Urinary bladder (tissue), 4 donors: ENCODE results near the gene YIPF3. TPM values are rescaled to one million over a fixed set of nuclear protein-coding genes. Genes with fewer than 3 reads are reported as not detected.
A peak's percentile ranks its signal among the peaks of the same experiment; 100 is the strongest.
"Not testable (repeated sequence)": the region's sequence is repeated elsewhere in the genome, so short reads cannot be mapped to it uniquely, and the experiment has no call there.

ENCODE experiments used
- DNase-seq: peaks from one replicate; pipeline ENCODE4 v3.0.0-alpha.2; 2015; ENCODE audit errors: extremely low spot score
- H3K27ac ChIP-seq: one replicate; pipeline ENCODE4 v1.5.1; 2013; ENCODE audit warnings: low read depth, mild to moderate bottlenecking, moderate library complexity
- H3K36me3 ChIP-seq: one replicate; pipeline ENCODE4 v1.6.1; 2013; ENCODE audit warnings: mild to moderate bottlenecking, moderate library complexity; ENCODE audit not compliant: insufficient read depth
- H3K4me1 ChIP-seq: one replicate; pipeline ENCODE4 v1.6.1; 2013; ENCODE audit warnings: mild to moderate bottlenecking, moderate library complexity; ENCODE audit not compliant: insufficient read depth
- H3K4me3 ChIP-seq: one replicate; pipeline ENCODE4 v1.5.1; 2013; ENCODE audit warnings: low read depth, low read length
- WGBS: extraction: QIAGEN DNeasy Blood & Tissue Kit; methylation state at CpG from one replicate; pipeline ENCODE4 v1.1.7; 2013; 5-methylcytosine and 5-hydroxymethylcytosine counted together
- polyA plus RNA-seq: library from polyadenylated mRNA; stranded (reverse); fragments of 200-250 nt; gene quantifications from one replicate; pipeline ENCODE4 v1.2.3, GENCODE V29; 2013
- total RNA-seq: library from RNA; depleted of rRNA; stranded (reverse); fragments of >200 nt; gene quantifications from one replicate; pipeline ENCODE4 v1.2.3, GENCODE V29; 2014
- donor health status: healthy with polysubstance abuse.
- donor health status: healthy.

The YIPF3 gene
- total and polyA plus RNA-seq, 2 donors, result 54.9 to 118 TPM

DNA sequence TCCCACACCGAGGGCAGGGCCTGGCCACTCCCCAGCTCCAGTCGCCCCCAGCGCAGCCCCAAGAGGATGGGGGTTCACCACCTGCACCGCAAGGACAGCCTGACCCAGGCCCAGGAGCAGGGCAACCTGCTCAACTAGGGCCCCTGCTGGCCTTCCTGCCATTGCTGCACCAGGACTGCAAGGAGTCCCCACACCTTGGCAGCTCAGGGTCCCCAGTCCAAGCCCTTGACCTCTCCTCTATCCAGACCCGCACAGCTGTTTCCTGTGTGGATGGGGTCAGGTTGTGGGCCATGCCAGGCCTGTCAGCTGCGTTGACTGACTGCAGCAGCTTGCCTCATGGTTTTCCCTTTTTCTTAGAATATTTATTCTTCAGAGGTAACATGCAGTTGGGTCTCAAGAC, 11.0 kb downstream of the YIPF3 start:
- Histone ChIP-seq H3K27ac (no peak overlapping the region), H3K4me1 (peaks cover 2% of the 10 kb centered on the region), H3K4me3 (no peak overlapping the region), H3K36me3 (peaks cover 5% of the 10 kb centered on the region)
- 76% methylated on average over 6 of the region's 6 CpGs for WGBS
- no peak for DNase-seq

GRCh38 chr6:43504756-43505593, 11.8 kb downstream of the YIPF3 start:
- no peak overlapping the region for H3K27ac ChIP-seq
- no peak overlapping the region for H3K4me3 ChIP-seq
- peaks cover 2% of the 10 kb centered on the region for H3K4me1 ChIP-seq
- peaks cover 5% of the 10 kb centered on the region for H3K36me3 ChIP-seq
- 92% methylated on average over 26 of the region's 26 CpGs for WGBS
- DNase-seq, result no peak

DNA sequence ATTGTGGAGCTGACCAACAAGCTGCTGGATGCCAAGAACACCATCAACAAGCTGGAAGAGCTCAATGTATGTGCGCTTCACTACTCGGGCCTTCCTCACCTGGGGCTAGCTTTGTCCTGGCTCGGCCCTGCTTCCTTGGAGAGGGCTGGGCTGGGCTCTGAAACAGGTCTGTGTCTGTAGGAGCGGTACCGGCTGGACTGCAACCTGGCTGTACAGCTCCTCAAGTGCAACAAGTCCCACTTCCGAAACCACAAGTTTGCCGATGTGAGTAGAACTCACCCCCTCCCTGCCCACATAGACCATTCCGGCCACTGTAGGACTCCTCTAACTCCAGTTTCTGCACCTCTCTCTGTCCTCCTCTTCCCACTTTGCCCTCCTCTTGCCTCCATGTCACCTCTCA, 13.3 kb downstream of the YIPF3 start:
- WGBS, result 91% methylated on average over 8 of the region's 8 CpGs
- H3K36me3 ChIP-seq, result peaks cover 5% of the 10 kb centered on the region
- H3K4me3 ChIP-seq, result no peak overlapping the region
- no peak for DNase-seq
- no peaks in the 10 kb centered on the region for H3K4me1 ChIP-seq
- H3K27ac ChIP-seq, result no peak overlapping the region

- Histone ChIP-seq H3K4me1 (no peaks in the 10 kb centered on the region), H3K36me3 (peaks cover 5% of the 10 kb centered on the region), H3K4me3 (no peak overlapping the region), H3K27ac (no peak overlapping the region)
- DNase-seq, result no peak
- 84% methylated on average over 4 of the region's 4 CpGs for WGBS
Measured at GRCh38 chr6:43502666-43503065, 14.1 kb downstream of the YIPF3 start.

- whole genome bisulfite sequencing, result 96% methylated on average over 3 of the region's 3 CpGs
- H3K36me3 ChIP-seq, result peaks cover 5% of the 10 kb centered on the region
- no peak for DNase-seq
Measured at GRCh38 chr6:43500921-43501320, 15.8 kb downstream of the YIPF3 start.

DNA sequence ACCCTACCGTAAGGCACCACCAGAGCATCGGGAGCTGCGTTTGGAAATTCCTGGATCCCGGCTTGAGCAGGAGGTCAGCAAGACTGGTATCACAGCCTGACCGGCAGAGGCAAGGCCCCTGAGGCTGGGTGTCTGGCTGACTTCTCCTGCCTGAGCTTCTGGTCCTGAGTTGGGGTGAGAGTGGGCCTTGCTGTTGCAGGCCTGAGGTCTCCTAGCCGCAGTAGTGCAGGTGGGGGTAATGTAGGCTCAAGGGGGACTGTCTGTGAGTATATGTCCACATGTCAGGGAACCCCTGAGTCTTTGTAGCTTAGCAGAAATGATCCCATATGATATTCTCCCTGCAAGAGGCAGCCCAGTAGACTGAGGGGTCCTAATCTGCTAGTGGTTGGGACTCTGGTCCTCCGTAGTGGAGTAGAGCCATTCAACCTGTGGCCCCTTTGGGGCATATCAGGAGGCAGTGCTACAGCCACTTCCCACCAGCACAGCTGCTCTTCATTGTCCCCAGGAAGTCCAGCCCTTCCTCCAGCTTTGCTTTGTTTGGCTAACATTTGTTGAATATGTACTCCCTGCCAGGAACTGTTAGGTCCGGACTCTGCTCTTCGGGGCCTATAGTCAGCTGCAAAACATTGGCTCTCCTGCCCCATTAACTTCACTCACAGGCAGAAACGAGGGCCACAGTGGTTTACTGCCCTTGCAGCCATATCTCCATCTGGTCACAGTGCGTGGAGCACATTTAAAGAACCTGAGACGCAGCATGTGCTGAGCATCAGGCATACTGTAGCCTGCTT, 17.5 kb downstream of the YIPF3 start:
- Histone ChIP-seq H3K36me3 (peaks cover 5% of the 10 kb centered on the region), H3K4me3 (no peak overlapping the region), H3K4me1 (no peaks in the 10 kb centered on the region), H3K27ac (no peak overlapping the region)
- no peak for DNase-seq
- WGBS, result 86% methylated on average over 12 of the region's 12 CpGs

More at GRCh38 chr6:43500921-43501320, 15.8 kb downstream of the YIPF3 start:
- no peak overlapping the region for H3K4me3 ChIP-seq
- H3K4me1 ChIP-seq, result no peaks in the 10 kb centered on the region
- no peak overlapping the region for H3K27ac ChIP-seq

DNA sequence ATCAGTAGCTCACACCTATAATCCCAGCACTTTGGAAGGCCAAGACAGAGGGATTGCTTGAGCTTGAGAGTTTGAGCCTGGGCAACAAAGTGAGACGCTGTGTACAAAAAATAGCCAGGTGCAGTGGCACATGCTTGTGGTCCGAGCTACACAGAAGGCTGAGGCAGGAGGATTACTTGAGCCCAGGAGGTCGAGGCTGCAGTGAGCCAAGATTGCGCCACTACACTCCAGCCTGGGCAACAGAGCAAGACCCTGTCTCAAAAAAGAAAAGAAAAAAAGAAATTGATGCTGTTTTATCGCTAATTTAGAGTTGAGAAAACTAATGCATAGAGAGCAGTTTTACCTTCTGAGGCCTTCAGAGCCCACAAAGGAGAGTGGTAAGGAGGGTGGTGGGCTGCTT, 18.4 kb downstream of the YIPF3 start:
- WGBS, result 93% methylated on average over 5 of the region's 5 CpGs
- H3K27ac ChIP-seq, H3K36me3 ChIP-seq, H3K4me1 ChIP-seq, H3K4me3 ChIP-seq, DNase-seq: not testable (repeated sequence)

DNA sequence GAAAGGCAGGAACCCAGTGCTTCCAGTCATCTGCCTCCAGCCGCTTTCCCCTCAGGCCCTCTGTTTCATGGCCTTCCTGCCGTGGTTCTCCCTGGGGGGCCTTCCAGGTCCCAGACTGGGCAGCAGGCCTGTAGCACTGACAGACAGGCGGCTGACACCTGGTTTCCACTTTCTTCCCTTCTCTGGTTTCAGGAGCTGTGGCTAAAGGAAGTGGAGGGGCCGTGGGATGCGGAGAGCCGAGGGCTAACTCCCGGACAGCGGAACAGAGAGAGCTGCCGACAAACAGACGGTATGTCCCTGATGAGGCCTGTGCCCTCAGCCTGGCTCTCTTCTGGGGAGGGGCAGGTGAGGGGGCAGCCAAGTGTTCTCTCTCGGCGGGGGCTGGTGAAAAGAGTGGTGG, 19.0 kb downstream of the YIPF3 start:
- no peak overlapping the region for H3K27ac ChIP-seq
- H3K4me3 ChIP-seq, result no peak overlapping the region
- WGBS, result 92% methylated on average over 12 of the region's 12 CpGs
- H3K36me3 ChIP-seq, result peaks cover 5% of the 10 kb centered on the region
- H3K4me1 ChIP-seq, result peaks cover 1% of the 10 kb centered on the region
- DNase-seq, result no peak

GRCh38 chr6:43497129-43497396, 19.7 kb downstream of the YIPF3 start:
- WGBS, result 85% methylated on average over 6 of the region's 6 CpGs
- no peak for DNase-seq
- Histone ChIP-seq H3K4me3 (no peak overlapping the region), H3K36me3 (peaks cover 5% of the 10 kb centered on the region), H3K4me1 (peaks cover 4% of the 10 kb centered on the region), H3K27ac (no peak overlapping the region)

GRCh38 chr6:43496370-43497128, 20.2 kb downstream of the YIPF3 start:
- 45% methylated on average over 18 of the region's 18 CpGs for WGBS
- peak; percentile 53 for DNase-seq
- H3K4me3 ChIP-seq, result no peak overlapping the region
- H3K36me3 ChIP-seq, result peaks cover 5% of the 10 kb centered on the region
- peaks cover 4% of the 10 kb centered on the region for H3K4me1 ChIP-seq
- no peak overlapping the region for H3K27ac ChIP-seq

DNA sequence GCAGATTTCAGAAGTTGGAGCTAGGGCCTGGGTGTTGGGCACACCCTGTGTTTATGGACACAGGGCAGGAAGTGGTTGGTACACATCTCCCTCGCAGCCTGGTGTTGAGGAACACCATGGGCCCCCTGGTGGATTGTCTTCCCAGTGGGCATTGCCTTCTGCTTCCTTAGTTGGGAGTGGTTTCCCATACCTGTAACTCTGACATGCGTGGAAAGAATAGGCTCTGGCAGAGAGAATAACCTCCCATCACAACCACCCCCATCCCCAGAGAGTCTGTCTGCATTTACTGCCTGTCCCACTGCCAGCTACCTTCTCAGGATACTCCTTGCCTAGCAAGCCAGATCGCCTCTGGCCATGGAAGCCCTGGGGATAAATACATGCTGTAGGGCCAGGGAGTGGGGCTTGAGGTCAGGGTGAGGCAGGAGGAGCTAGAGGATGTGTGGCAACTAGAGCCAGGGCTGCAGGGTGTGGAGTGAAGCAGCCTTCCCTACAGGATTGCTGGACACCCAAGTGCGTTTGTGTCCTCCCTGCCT, 21.3 kb downstream of the YIPF3 start:
- 78% methylated on average over 4 of the region's 4 CpGs for WGBS
- Histone ChIP-seq H3K27ac (no peak overlapping the region), H3K4me1 (peaks cover 4% of the 10 kb centered on the region), H3K4me3 (no peak overlapping the region), H3K36me3 (no peaks in the 10 kb centered on the region)
- DNase-seq, result no peak

GRCh38 chr6:43494766-43495165, 22.0 kb downstream of the YIPF3 start:
- Histone ChIP-seq H3K4me1 (peaks cover 4% of the 10 kb centered on the region), H3K27ac (no peak overlapping the region), H3K36me3 (no peaks in the 10 kb centered on the region), H3K4me3 (no peak overlapping the region)
- no peak for DNase-seq
- 91% methylated on average over 4 of the region's 4 CpGs for WGBS

DNA sequence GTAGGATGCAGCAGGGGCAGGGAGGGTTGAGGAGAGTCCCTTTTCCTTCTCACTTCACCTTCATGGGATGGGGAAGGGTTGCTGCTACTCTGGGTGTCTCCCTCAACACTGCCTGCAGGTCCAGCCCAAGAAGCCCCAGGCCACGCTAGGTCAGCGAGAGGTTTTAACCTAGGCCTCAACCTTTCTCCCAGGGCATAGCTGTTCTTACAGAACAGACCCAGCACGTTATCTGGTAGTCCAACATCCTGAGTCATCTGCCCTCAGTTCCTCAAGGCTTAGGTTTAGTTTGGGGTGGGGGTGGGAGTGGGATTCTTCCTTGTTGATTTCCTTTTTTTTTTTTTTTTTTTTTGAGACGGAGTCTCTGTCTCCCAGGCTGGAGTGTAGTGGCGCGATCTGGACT, 22.4 kb downstream of the YIPF3 start:
- no peaks in the 10 kb centered on the region for H3K36me3 ChIP-seq
- H3K27ac ChIP-seq, result no peak overlapping the region
- no peak for DNase-seq
- H3K4me3 ChIP-seq, result no peak overlapping the region
- 92% methylated on average over 6 of the region's 6 CpGs for WGBS
- H3K4me1 ChIP-seq, result peaks cover 4% of the 10 kb centered on the region
